Measurements from ENCODE around the gene PLAAT3.
"Not testable (repeated sequence)": the region's sequence is repeated elsewhere in the genome, so short reads cannot be mapped to it uniquely, and the experiment has no call there.

Gene PLAAT3

DNA sequence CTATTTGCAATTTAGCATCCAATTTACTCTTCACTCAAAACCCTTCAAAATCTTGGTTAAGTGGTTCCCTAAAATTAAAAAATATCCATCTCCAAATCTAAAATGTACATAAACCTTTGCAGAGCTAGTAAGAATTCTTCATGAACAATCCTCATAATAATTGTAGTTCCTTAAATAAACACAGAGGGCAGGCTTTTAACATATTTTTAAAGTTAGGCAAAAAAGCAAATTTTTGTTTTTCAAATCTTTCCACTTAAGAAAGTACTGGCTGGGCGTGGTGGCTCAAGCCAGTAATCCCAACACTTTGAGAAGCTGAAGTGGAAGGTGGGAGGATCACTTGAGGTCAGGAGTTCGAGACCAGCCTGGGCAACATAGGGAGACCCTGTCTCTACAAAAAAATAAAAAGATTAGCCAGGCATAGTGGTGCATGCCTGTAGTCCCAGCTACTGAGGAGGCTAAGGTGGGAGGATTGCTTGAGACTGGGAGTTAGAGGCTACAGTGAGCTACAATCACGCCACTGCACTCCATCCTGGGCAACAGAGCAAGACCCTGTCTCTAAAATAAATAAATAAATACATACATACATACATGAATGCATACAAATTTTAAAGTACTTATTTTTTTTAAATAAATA is 25.1 kb upstream of the PLAAT3 start:
- Histone ChIP-seq H2AFZ (ENCODE audit: low read length) (no peak overlapping the region), H3K9me2 (ENCODE audit: low read depth, low read length) (no peaks in the 10 kb centered on the region), H3K4me3 (ENCODE audit: low read depth, low read length, poor library complexity, severe bottlenecking) (no peak overlapping the region), H3K27ac (ENCODE audit: low read depth, low read length, poor library complexity, severe bottlenecking) (no peak overlapping the region), H3K9me3 (ENCODE audit: low read length) (no peaks in the 10 kb centered on the region), H3K9ac (ENCODE audit: low read length) (no peak overlapping the region), H3F3A (ENCODE audit: insufficient read depth, low read length) (no peaks in the 10 kb centered on the region), H3K27me3 (ENCODE audit: insufficient read depth, low read length) (no peaks in the 10 kb centered on the region), H4K20me1 (ENCODE audit: insufficient read depth, low read length) (no peaks in the 10 kb centered on the region), H3K4me1 (ENCODE audit: insufficient read depth, low read length, severe bottlenecking) (no peaks in the 10 kb centered on the region), H3K4me2 (ENCODE audit: low read length) (no peak overlapping the region), H3K79me2 (ENCODE audit: insufficient read depth, low read length) (no peaks in the 10 kb centered on the region), H3K36me3 (ENCODE audit: insufficient read depth, low read length) (peaks cover 42% of the 10 kb centered on the region)
- no peak for TF ChIP-seq EZH2 (IDR thresholded peaks at IDR 0.05; ENCODE audit: borderline replicate concordance, low read length)
- TF ChIP-seq, protein P1, sequence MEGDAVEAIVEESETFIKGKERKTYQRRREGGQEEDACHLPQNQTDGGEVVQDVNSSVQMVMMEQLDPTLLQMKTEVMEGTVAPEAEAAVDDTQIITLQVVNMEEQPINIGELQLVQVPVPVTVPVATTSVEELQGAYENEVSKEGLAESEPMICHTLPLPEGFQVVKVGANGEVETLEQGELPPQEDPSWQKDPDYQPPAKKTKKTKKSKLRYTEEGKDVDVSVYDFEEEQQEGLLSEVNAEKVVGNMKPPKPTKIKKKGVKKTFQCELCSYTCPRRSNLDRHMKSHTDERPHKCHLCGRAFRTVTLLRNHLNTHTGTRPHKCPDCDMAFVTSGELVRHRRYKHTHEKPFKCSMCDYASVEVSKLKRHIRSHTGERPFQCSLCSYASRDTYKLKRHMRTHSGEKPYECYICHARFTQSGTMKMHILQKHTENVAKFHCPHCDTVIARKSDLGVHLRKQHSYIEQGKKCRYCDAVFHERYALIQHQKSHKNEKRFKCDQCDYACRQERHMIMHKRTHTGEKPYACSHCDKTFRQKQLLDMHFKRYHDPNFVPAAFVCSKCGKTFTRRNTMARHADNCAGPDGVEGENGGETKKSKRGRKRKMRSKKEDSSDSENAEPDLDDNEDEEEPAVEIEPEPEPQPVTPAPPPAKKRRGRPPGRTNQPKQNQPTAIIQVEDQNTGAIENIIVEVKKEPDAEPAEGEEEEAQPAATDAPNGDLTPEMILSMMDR (IDR thresholded peaks at IDR 0.05; ENCODE audit: low read length), result peak; percentile 55; the same call in 1 of the 2 replicates

DNA sequence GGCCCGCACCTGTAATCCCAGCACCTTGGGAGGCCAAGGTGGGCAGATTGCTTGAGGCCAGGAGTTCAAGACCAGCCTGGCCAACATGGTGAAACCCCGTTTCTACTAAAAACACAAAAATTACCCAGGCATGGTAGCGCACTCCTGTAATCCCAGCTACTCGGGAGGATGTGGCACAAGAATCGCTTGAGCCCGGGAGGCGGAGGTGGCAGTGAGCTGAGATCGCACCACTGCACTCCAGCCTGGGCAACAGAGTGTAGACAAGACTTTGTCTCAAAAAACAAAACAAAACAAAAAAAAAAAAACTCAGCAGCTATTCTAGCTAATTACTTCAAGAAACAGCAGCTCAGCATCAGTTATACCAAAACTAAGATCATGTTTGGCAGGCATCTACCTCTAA is 24.2 kb upstream of the PLAAT3 start:
- H3K4me2 ChIP-seq (ENCODE audit: low read length); H4K20me1 ChIP-seq (ENCODE audit: insufficient read depth, low read length); H3F3A ChIP-seq (ENCODE audit: insufficient read depth, low read length); H3K9me2 ChIP-seq (ENCODE audit: low read depth, low read length); H3K79me2 ChIP-seq (ENCODE audit: insufficient read depth, low read length); H3K4me1 ChIP-seq (ENCODE audit: insufficient read depth, low read length, severe bottlenecking); H3K4me3 ChIP-seq (ENCODE audit: low read depth, low read length, poor library complexity, severe bottlenecking); H2AFZ ChIP-seq (ENCODE audit: low read length); H3K27me3 ChIP-seq (ENCODE audit: insufficient read depth, low read length); H3K27ac ChIP-seq (ENCODE audit: low read depth, low read length, poor library complexity, severe bottlenecking); H3K9me3 ChIP-seq (ENCODE audit: low read length); H3K9ac ChIP-seq (ENCODE audit: low read length): not testable (repeated sequence)
- H3K36me3 ChIP-seq (ENCODE audit: insufficient read depth, low read length), result peaks cover 35% of the 10 kb centered on the region

DNA sequence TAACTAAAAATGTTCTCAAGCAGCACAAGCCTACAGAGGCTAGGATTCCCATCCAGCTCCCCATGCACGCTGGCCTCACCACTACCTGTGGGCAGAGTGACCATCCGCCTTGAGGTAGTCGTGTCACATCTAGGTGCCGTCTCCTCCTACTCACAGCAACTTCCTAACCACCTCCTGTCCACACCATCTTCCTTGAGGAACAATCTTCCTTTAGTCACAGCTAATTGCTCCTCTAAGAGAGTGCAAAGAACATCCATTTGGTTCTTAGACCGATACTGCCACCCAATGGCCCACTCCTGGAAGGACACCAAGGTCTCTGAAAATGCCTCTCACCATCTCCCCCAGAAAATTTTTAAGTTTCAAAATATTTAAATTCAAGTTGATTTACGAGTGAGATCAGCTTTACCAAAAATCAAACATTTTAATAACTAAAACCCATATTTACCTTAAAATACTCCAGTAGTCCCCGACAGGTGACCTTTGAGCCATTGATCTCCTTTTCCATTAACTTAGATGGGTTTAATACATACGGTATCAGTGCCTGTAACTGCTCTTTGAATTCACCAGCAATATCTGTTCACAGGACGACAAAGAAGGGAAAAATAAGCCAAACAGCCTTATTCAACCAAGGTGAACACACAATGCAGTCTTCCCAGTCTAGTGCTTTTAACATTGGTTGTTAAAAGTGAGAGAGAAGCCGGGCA is 21.7 kb upstream of the PLAAT3 start:
- Histone ChIP-seq H3K4me2 (ENCODE audit: low read length) (no peak overlapping the region), H3K27me3 (ENCODE audit: insufficient read depth, low read length) (no peaks in the 10 kb centered on the region), H3K36me3 (ENCODE audit: insufficient read depth, low read length) (peaks cover 29% of the 10 kb centered on the region), H3K79me2 (ENCODE audit: insufficient read depth, low read length) (no peaks in the 10 kb centered on the region), H3F3A (ENCODE audit: insufficient read depth, low read length) (no peaks in the 10 kb centered on the region; the same call in 1 of the 2 replicates), H3K27ac (ENCODE audit: low read depth, low read length, poor library complexity, severe bottlenecking) (no peak overlapping the region), H4K20me1 (ENCODE audit: insufficient read depth, low read length) (no peaks in the 10 kb centered on the region), H3K4me3 (ENCODE audit: low read depth, low read length, poor library complexity, severe bottlenecking) (no peak overlapping the region), H3K9ac (ENCODE audit: low read length) (no peak overlapping the region), H3K9me3 (ENCODE audit: low read length) (no peaks in the 10 kb centered on the region), H2AFZ (ENCODE audit: low read length) (no peak overlapping the region), H3K9me2 (ENCODE audit: low read depth, low read length) (no peaks in the 10 kb centered on the region), H3K4me1 (ENCODE audit: insufficient read depth, low read length, severe bottlenecking) (no peaks in the 10 kb centered on the region)
- TF ChIP-seq, protein P1 (IDR thresholded peaks at IDR 0.05; ENCODE audit: low read length), result peak; percentile 89
- TF ChIP-seq EZH2 (IDR thresholded peaks at IDR 0.05; ENCODE audit: borderline replicate concordance, low read length), result no peak
